Transverse colon (tissue), 4 donors: Measurements from ENCODE around the gene SPTB. TPM values are rescaled to one million over a fixed set of nuclear protein-coding genes. Genes with fewer than 3 reads are reported as not detected.

Experiments used
- DNase-seq: peaks from one replicate; pipeline ENCODE4 v3.0.0-alpha.2; 2019
- H3K27ac ChIP-seq, 4 donors: fragments of 200-600 bp; sonication (generic); 2 replicates each; pipeline ENCODE4 v1.5.1; 2016 to 2018; ENCODE audit warnings: inconsistent platforms in 4 of 4
- H3K27me3 ChIP-seq: fragments of 200-600 bp; sonication (generic); 2 replicates; pipeline ENCODE4 v1.5.1; 2017; ENCODE audit warnings: inconsistent platforms
- H3K36me3 ChIP-seq, 4 donors: fragments of 200-600 bp; sonication (generic); 2 replicates each; pipeline ENCODE4 v1.5.1; 2017 to 2019; ENCODE audit warnings: inconsistent platforms in 4 of 4
- H3K4me1 ChIP-seq, 4 donors: fragments of 200-600 bp; sonication (generic); 2 replicates each; pipeline ENCODE4 v1.5.1; 2017 to 2020; ENCODE audit warnings: inconsistent platforms in 4 of 4
- H3K4me3 ChIP-seq, 4 donors: fragments of 200-600 bp; sonication (generic); 1 replicate in 1 of 4; 2 replicates in 3 of 4; pipeline versions ENCODE4 v1.5.1 to v1.6.1; 2017 to 2019; ENCODE audit warnings: inconsistent platforms in 4 of 4
- H3K9me3 ChIP-seq, 2 donors: fragments of 200-600 bp; sonication (generic); 2 replicates each; pipeline ENCODE4 v1.5.1; 2017 to 2019; ENCODE audit warnings: inconsistent platforms in 2 of 2
- EP300 ChIP-seq: sonication (generic); formaldehyde crosslinking; IDR thresholded peaks from one replicate; pipeline ENCODE4 v1.6.1; 2017; ENCODE audit warnings: antibody characterized with exemption, low read depth
- POLR2A ChIP-seq: fragments of 450-650 bp; IDR thresholded peaks from one replicate; pipeline ENCODE4 v1.6.1; 2016; ENCODE audit warnings: antibody characterized with exemption, mild to moderate bottlenecking, moderate library complexity
- POLR2AphosphoS5 ChIP-seq, 3 donors: sonication (generic); formaldehyde crosslinking; IDR thresholded peaks; one replicate each; pipeline ENCODE4 v1.6.1; 2016; ENCODE audit warnings: antibody characterized with exemption in 3 of 3
- WGBS, 2 donors: methylation state at CpG; one replicate each; pipeline ENCODE4 v1.1.5; 2018; ENCODE audit warnings: low coverage in 1 of 2; 5-methylcytosine and 5-hydroxymethylcytosine counted together
- in situ Hi-C, 4 donors: fragments of 200-750 bp; cut with MboI; loops; one replicate each; pipeline versions ENCODE4 v1.15.0 to v1.15.1; 2017; ENCODE audit warnings: low sequenced_read_pairs in 3 of 4, low pct_ligation_motif_present in 1 of 4, low pct_unique_long_range_greater_than_20kb in 1 of 4
- intact Hi-C: fragments of 100-400 bp; cut with DNase I; formaldehyde crosslinking; loops from one replicate; pipeline ENCODE4 v1.15.1; 2023; ENCODE audit warnings: low total_unique reads
- total RNA-seq, 4 donors: library from RNA; depleted of rRNA; stranded (reverse); fragments of >200 nt; gene quantifications; one replicate each; pipeline ENCODE4 v1.1.0, GENCODE V29; 2016
- TF ChIP-seq, protein P1 (sequence below), 5 experiments: fragments of 200-600 bp in 3 of 5; fragments of 450-650 bp in 2 of 5; sonication (generic) in 3 of 5; IDR thresholded peaks; 1 replicate in 2 of 5; 2 replicates in 3 of 5; pipeline ENCODE4 v1.5.1; 2016 to 2017; ENCODE audit warnings: antibody characterized with exemption in 5 of 5, inconsistent platforms in 3 of 5, mild to moderate bottlenecking in 2 of 5, moderate library complexity in 1 of 5

The SPTB gene
- total RNA-seq, 4 donors from 2014 or later, result 0.20 to 0.96 (median 0.58) TPM

DNA sequence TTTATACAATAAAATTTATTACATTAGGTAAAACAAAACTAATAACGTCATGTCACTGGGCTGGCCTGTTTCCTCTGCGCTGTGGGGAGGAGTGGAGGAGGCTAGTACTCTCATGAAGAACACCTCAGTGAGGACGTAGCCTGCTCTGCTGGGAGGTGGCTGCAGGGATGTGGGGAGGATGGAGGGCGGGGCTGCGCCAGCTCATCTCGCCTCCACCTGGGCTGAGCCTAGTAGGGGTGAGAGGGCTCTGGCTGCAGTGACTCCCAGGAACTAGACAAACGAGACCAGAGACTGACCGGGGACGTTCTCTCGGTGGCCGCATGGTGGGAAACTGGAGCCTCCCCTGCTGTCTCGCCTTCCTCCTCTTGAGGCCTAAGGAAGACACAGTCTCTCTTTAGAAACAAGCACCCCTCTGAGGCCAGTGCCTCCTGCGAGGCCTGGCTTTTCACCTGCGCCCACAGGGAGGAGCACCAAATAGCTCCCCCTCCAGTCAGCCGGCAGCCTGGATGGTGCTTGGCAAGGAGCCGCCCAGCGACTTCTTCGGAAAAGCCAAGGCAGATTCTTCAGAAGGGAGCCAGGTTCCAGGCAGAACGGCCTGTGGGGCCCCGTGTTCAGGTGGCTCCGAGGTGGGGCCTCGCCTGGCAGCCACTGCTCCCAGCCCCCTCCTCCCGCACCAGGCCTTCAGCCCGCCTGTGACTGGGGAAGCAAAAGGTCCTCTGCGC is 113.1 kb downstream of the SPTB start:
- no peaks in the 10 kb centered on the region for H3K36me3 ChIP-seq
- H3K27me3 ChIP-seq, result no peaks in the 10 kb centered on the region
- intact Hi-C loops (loop anchor here (5.0 kb wide), 1 partner anchor 94 kb away; no protein-coding TSS in a partner anchor), in situ Hi-C loops (loop anchor here in 2 of 4 donors (10.0 to 25.0 kb wide), 2 partner anchors 92 to 229 kb away; partner anchors contain the start of genes HSPA2 (in 1 of the 2) and PPP1R36 (in 1 of the 2))
- H3K9me3 ChIP-seq, result no peaks in the 10 kb centered on the region
- no peak for DNase-seq
- H3K4me1 ChIP-seq, result peaks cover 12 to 24% (median 18%) of the 10 kb centered on the region in 4 donors
- no peak overlapping the region for H3K27ac ChIP-seq
- H3K4me3 ChIP-seq, result no peak overlapping the region
- no peak for TF ChIP-seq EP300
- TF ChIP-seq, protein P1, sequence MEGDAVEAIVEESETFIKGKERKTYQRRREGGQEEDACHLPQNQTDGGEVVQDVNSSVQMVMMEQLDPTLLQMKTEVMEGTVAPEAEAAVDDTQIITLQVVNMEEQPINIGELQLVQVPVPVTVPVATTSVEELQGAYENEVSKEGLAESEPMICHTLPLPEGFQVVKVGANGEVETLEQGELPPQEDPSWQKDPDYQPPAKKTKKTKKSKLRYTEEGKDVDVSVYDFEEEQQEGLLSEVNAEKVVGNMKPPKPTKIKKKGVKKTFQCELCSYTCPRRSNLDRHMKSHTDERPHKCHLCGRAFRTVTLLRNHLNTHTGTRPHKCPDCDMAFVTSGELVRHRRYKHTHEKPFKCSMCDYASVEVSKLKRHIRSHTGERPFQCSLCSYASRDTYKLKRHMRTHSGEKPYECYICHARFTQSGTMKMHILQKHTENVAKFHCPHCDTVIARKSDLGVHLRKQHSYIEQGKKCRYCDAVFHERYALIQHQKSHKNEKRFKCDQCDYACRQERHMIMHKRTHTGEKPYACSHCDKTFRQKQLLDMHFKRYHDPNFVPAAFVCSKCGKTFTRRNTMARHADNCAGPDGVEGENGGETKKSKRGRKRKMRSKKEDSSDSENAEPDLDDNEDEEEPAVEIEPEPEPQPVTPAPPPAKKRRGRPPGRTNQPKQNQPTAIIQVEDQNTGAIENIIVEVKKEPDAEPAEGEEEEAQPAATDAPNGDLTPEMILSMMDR (IDR thresholded peaks at IDR 0.05), result no peak
- no peak for TF ChIP-seq POLR2AphosphoS5 (IDR thresholded peaks at IDR 0.05)
- WGBS, 2 donors, result 86% methylated on average over 23 of the region's 25 CpGs; no CpG with 5 or more reads in 1 of the 2 donors

DNA sequence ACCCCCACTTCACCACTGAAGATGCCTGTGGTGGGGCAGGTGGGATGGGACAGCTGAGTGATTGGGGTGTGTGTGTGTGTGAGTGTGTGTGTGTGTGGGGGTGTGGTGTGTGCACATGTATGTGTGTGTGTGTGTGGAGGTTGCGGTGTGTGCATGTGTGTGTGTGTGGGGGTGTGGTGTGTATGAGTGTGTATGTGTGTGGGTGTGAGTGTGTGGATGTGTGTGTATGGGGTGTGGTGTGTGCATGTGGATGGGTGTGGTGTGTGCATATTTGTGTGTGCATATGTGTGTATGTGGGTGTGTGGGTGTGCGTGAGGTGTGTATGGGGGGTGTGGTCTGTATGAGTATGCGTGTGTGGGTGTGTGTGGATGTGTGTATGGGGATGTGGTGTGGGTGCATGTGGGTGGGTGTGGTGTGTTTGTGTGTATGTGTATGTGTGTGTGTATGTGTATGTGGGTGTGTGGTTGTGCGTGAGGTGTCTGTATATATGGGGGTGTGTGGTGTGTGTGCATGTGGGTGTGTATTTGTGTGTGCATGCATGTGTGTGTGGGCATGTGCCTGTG is 113.9 kb downstream of the SPTB start:
- intact Hi-C loops, result loop anchor here (5.0 kb wide), 1 partner anchor 94 kb away; no protein-coding TSS in a partner anchor

DNA sequence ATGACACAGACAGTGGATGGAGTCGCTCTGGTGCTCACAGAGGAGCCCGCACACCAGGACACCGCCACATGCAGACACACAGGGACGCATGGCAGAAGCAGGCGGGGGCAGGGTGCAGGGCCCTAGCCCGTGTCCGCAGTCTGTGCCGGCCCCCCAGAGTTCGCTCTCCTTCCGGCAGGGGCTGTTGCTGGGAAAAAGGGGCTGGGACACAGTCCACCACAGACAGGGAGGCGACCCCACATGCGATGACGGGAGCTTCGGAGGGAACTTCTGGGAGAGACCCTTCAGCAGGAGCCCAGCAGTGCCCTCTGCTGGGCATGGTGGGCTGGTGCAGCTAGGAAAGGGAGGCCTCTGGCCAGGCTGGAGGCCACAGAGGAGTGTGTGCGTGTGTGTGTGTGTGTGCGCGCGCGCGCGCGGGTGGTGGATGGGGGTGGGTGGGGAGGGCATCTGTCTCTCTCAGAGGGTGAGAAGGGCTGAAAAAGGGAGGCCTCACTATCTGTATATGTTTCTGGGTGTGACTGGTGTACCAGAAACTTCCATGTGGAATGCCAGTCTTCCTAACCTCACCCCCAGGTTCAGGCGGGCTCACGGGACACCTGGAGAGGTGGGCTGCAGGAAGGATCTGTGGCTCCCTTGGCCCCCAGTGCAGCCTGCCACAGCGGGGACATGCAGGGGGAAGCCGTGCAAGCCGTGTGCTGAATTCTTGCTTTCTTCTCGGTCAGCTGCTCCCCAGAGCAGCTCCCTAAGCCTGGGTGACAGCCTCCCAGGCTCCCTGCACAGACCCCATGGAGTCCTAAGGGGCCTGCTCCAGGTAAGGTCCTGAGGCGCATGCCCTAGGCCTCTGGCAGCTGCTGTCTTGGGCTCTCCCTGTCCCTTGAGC is 114.8 kb downstream of the SPTB start:
- in situ Hi-C loops (loop anchor here (5.0 to 25.0 kb wide), 4 partner anchors 90 to 228 kb away; partner anchors contain the start of genes HSPA2 (in 1 of the 4) and PPP1R36 (in 1 of the 4)), intact Hi-C loops (loop anchor here (5.0 kb wide), 1 partner anchor 93 kb away; no protein-coding TSS in a partner anchor)
- peaks cover 19 to 37% (median 26%) of the 10 kb centered on the region in 4 donors for H3K4me1 ChIP-seq
- H3K36me3 ChIP-seq, result no peaks in the 10 kb centered on the region
- H3K27me3 ChIP-seq, result no peaks in the 10 kb centered on the region
- WGBS, 2 donors, result 23% methylated on average over 29 of the region's 29 CpGs; no CpG with 5 or more reads in 1 of the 2 donors
- H3K4me3 ChIP-seq, result peak overlapping the region in 2 of 4 donors; percentile 25 to 39
- H3K27ac ChIP-seq, result peak overlapping the region in 3 of 4 donors; percentile 0 to 44 (median 23)
- TF ChIP-seq EP300, result no peak
- TF ChIP-seq, protein P1 (IDR thresholded peaks at IDR 0.05), result peak; percentile 90 to 96 (median 92)
- no peaks in the 10 kb centered on the region for H3K9me3 ChIP-seq
- DNase-seq, result peak; percentile 79

More for the DNA sequence above, 113.9 kb downstream of the SPTB start:
- Histone ChIP-seq H3K9me3 (no peaks in the 10 kb centered on the region), H3K27ac (no peak overlapping the region), H3K27me3 (no peaks in the 10 kb centered on the region), H3K36me3 (no peaks in the 10 kb centered on the region), H3K4me3 (no peak overlapping the region), H3K4me1 (peaks cover 19 to 32% (median 26%) of the 10 kb centered on the region in 4 donors)
- no peak for DNase-seq
- in situ Hi-C loops, result loop anchor here in 2 of 4 donors (10.0 to 25.0 kb wide), 2 partner anchors 91 to 229 kb away; partner anchors contain the start of genes HSPA2 (in 1 of the 2) and PPP1R36 (in 1 of the 2)
- TF ChIP-seq POLR2A (no peak), EP300 (no peak), POLR2AphosphoS5 (IDR thresholded peaks at IDR 0.05) (no peak)
- TF ChIP-seq, protein P1 (IDR thresholded peaks at IDR 0.05), result no peak
- 87 to 100% methylated on average over 1 to 4 of the region's 4 CpGs for WGBS, 2 donors
